Measurements from ENCODE around the gene PLEKHF1.
"Not testable (repeated sequence)": the region's sequence is repeated elsewhere in the genome, so short reads cannot be mapped to it uniquely, and the experiment has no call there.

Gene PLEKHF1

GRCh38 chr19:29664753-29665214, 477 bp upstream of the PLEKHF1 start:
- no peak for DNase-seq (ENCODE audit: low read depth)

- DNase-seq (ENCODE audit: low read depth): no peak
These were observed 741 bp downstream of the PLEKHF1 start for GRCh38 chr19:29665826-29666577.

- no peak for DNase-seq (ENCODE audit: low read depth)
These were observed 1.5 kb downstream of the PLEKHF1 start for GRCh38 chr19:29666578-29667386.

- no peak for DNase-seq (ENCODE audit: low read depth)
These were observed 2.1 kb downstream of the PLEKHF1 start for GRCh38 chr19:29667387-29667783.

GRCh38 chr19:29667901-29668341, 2.7 kb downstream of the PLEKHF1 start:
- no peak for DNase-seq (ENCODE audit: low read depth)

GRCh38 chr19:29668746-29669609, 3.7 kb downstream of the PLEKHF1 start:
- DNase-seq (ENCODE audit: low read depth): no peak

GRCh38 chr19:29670255-29670654, 5.0 kb downstream of the PLEKHF1 start:
- DNase-seq (ENCODE audit: low read depth): no peak

GRCh38 chr19:29671026-29671392, 5.7 kb downstream of the PLEKHF1 start:
- DNase-seq (ENCODE audit: low read depth): not testable (repeated sequence)

- no peak for DNase-seq (ENCODE audit: low read depth)
These were observed 6.3 kb downstream of the PLEKHF1 start for GRCh38 chr19:29671393-29672160.

GRCh38 chr19:29672319-29672932, 7.2 kb downstream of the PLEKHF1 start:
- DNase-seq (ENCODE audit: low read depth): no peak

GRCh38 chr19:29672933-29673336, 7.7 kb downstream of the PLEKHF1 start:
- no peak for DNase-seq (ENCODE audit: low read depth)

GRCh38 chr19:29673451-29674371, 8.4 kb downstream of the PLEKHF1 start:
- no peak for DNase-seq (ENCODE audit: low read depth)

- no peak for DNase-seq (ENCODE audit: low read depth)
These were observed 9.3 kb downstream of the PLEKHF1 start for GRCh38 chr19:29674374-29675119.

GRCh38 chr19:29675120-29675649, 9.9 kb downstream of the PLEKHF1 start:
- no peak for DNase-seq (ENCODE audit: low read depth)

GRCh38 chr19:29675650-29676186, 10.5 kb downstream of the PLEKHF1 start:
- DNase-seq (ENCODE audit: low read depth): no peak

GRCh38 chr19:29676586-29676985, 11.3 kb downstream of the PLEKHF1 start:
- DNase-seq (ENCODE audit: low read depth): no peak

- no peak for DNase-seq (ENCODE audit: low read depth)
These were observed 11.9 kb downstream of the PLEKHF1 start for GRCh38 chr19:29677001-29677817.

Measured in HS-27A (cell line).